ENCODE measurements around the gene PRR27. TPM values are rescaled to one million over a fixed set of nuclear protein-coding genes. Genes with fewer than 3 reads are reported as not detected.

Gene PRR27
- total RNA-seq: not detected

GRCh38 chr4:70153937-70154336, at the start of gene PRR27:
PRR27 (plus strand) TSS chr4:70154237; CDS start chr4:70154376, 139 bp downstream.
- Mint-ChIP-seq H3K27me3 (no peaks in the 10 kb centered on the region), H3K4me1 (no peaks in the 10 kb centered on the region), H3K9me3 (ENCODE audit: low read depth) (no peaks in the 10 kb centered on the region), H3K36me3 (no peaks in the 10 kb centered on the region), H3K27ac (no peak within 1 kb of the TSS), H3K4me3 (no peak within 1 kb of the TSS)
- DNase-seq (no peak), ATAC-seq (no peak)
- CTCF ChIA-PET: no interaction called here

GRCh38 chr4:70110917-70111316, 43.1 kb upstream of the PRR27 start:
- Mint-ChIP-seq H3K4me3 (no peak overlapping the region), H3K9me3 (ENCODE audit: low read depth) (peaks cover 6% of the 10 kb centered on the region), H3K27ac (no peak overlapping the region), H3K36me3 (no peaks in the 10 kb centered on the region), H3K27me3 (no peaks in the 10 kb centered on the region), H3K4me1 (no peaks in the 10 kb centered on the region)
- ATAC-seq: no peak
- CTCF ChIA-PET: no interaction called here
- DNase-seq: no peak

DNA sequence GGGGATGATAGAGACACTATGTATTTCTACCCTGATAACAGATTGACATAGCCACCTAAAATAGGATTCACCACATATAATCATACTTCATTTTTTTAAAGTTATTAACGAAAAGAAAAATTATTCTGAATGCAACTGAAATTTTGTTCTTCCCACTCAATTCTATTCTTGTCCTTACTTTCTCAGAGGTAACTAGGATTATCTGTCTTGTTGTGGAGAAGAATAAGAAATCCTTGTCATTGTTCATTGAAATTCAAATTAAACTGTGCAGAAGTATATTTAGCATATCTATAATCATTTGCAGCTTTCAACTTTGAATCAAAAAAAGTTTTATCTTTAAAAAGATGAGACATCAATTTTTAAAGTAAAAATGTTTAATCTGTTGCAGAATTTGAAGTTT, 40.4 kb upstream of the PRR27 start:
- Mint-ChIP-seq H3K4me1 (no peaks in the 10 kb centered on the region), H3K27ac (no peak overlapping the region), H3K9me3 (ENCODE audit: low read depth) (peaks cover 2% of the 10 kb centered on the region), H3K4me3 (no peak overlapping the region), H3K36me3 (no peaks in the 10 kb centered on the region), H3K27me3 (no peaks in the 10 kb centered on the region)
- CTCF ChIA-PET: no interaction called here
- no peak for DNase-seq
- ATAC-seq: no peak

DNA sequence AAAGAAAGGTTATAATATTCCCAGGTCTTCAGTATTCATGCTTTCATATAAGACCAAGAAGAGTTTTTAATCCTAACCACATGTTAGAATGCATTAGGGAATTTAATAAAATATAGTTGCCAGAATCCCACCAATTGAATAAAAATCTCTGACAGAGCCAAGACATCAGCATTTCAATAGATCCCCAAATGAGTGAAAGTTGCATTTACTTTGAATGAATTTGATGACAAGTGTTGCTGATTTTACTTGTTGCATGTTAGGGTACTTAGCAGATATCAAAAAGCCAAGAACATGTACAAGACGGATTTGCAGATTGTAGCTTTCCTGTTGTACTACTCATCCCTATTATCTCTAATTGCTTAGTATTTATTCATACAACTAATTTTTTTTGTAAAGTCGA, 39.9 kb upstream of the PRR27 start:
- no peak overlapping the region for H3K27ac Mint-ChIP-seq
- H3K36me3 Mint-ChIP-seq: no peaks in the 10 kb centered on the region
- no peak for DNase-seq
- CTCF ChIA-PET: no interaction called here
- H3K4me3 Mint-ChIP-seq: no peak overlapping the region
- no peaks in the 10 kb centered on the region for H3K4me1 Mint-ChIP-seq
- H3K27me3 Mint-ChIP-seq: no peaks in the 10 kb centered on the region
- ATAC-seq: no peak
- H3K9me3 Mint-ChIP-seq (ENCODE audit: low read depth): no peaks in the 10 kb centered on the region

DNA sequence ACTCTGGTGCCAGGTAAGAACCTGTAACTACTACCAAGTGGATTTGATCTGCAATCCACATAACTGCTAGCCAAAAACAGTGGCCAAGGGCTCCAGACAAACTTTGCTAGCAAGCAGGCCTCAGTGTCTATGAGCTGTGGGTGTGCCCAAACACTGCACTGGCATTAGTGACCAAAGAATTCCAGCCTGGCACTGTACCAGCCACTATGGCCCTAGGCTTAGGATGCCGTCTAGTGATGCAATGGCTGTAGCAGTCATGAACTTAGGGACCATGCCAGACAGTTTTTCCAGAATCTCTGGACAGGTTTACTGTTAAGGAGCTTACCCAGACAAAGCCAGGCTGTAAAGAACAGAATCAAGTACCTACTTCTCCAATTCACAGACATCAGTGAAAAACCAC, 33.7 kb upstream of the PRR27 start:
- H3K27me3 Mint-ChIP-seq: no peaks in the 10 kb centered on the region
- ATAC-seq: no peak

GRCh38 chr4:70133473-70133872, 20.6 kb upstream of the PRR27 start:
- Mint-ChIP-seq H3K9me3 (ENCODE audit: low read depth) (no peaks in the 10 kb centered on the region), H3K4me1 (no peaks in the 10 kb centered on the region), H3K27ac (no peak overlapping the region), H3K36me3 (no peaks in the 10 kb centered on the region), H3K27me3 (no peaks in the 10 kb centered on the region), H3K4me3 (no peak overlapping the region)
- no peak for DNase-seq
- no peak for ATAC-seq
- CTCF ChIA-PET: no interaction called here

More for the DNA sequence above, 33.7 kb upstream of the PRR27 start:
- CTCF ChIA-PET: no interaction called here
- no peak overlapping the region for H3K27ac Mint-ChIP-seq
- H3K4me3 Mint-ChIP-seq: no peak overlapping the region
- peaks cover 4% of the 10 kb centered on the region for H3K9me3 Mint-ChIP-seq (ENCODE audit: low read depth)
- no peaks in the 10 kb centered on the region for H3K36me3 Mint-ChIP-seq
- no peaks in the 10 kb centered on the region for H3K4me1 Mint-ChIP-seq
- no peak for DNase-seq

GRCh38 chr4:70138751-70139150, 15.3 kb upstream of the PRR27 start:
- Mint-ChIP-seq H3K4me1 (no peaks in the 10 kb centered on the region), H3K36me3 (no peaks in the 10 kb centered on the region), H3K27ac (no peak overlapping the region), H3K27me3 (no peaks in the 10 kb centered on the region), H3K9me3 (ENCODE audit: low read depth) (no peaks in the 10 kb centered on the region), H3K4me3 (no peak overlapping the region)
- ATAC-seq (no peak), DNase-seq (no peak)
- CTCF ChIA-PET: no interaction called here

GRCh38 chr4:70151271-70151670, 2.8 kb upstream of the PRR27 start:
- ATAC-seq: no peak
- CTCF ChIA-PET: no interaction called here
- DNase-seq: no peak
- no peaks in the 10 kb centered on the region for H3K9me3 Mint-ChIP-seq (ENCODE audit: low read depth)
- no peak overlapping the region for H3K4me3 Mint-ChIP-seq
- no peaks in the 10 kb centered on the region for H3K36me3 Mint-ChIP-seq
- H3K27me3 Mint-ChIP-seq: no peaks in the 10 kb centered on the region
- no peaks in the 10 kb centered on the region for H3K4me1 Mint-ChIP-seq
- no peak overlapping the region for H3K27ac Mint-ChIP-seq

DNA sequence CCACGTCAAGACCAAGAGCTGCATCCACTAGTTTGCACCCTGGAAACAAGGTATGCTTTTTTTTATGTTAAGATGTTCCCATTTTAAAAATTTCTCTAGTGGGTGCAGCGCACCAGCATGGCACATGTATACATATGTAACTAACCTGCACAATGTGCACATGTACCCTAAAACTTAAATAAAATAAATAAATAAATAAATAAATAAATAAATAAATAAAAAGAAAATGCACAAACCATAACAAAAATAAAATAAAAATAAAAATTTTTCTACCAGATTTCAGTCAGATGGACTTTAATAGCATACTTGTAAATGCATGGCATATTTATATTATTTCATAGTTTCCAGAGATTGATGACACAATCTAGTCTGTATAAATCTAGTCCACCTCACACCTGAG, 1.9 kb upstream of the PRR27 start:
- H3K27me3 Mint-ChIP-seq: no peaks in the 10 kb centered on the region
- CTCF ChIA-PET: no interaction called here
- H3K9me3 Mint-ChIP-seq (ENCODE audit: low read depth): no peaks in the 10 kb centered on the region
- H3K27ac Mint-ChIP-seq: no peak overlapping the region
- DNase-seq (no peak), ATAC-seq (no peak)
- no peaks in the 10 kb centered on the region for H3K36me3 Mint-ChIP-seq
- H3K4me3 Mint-ChIP-seq: no peak overlapping the region
- H3K4me1 Mint-ChIP-seq: no peaks in the 10 kb centered on the region

DNA sequence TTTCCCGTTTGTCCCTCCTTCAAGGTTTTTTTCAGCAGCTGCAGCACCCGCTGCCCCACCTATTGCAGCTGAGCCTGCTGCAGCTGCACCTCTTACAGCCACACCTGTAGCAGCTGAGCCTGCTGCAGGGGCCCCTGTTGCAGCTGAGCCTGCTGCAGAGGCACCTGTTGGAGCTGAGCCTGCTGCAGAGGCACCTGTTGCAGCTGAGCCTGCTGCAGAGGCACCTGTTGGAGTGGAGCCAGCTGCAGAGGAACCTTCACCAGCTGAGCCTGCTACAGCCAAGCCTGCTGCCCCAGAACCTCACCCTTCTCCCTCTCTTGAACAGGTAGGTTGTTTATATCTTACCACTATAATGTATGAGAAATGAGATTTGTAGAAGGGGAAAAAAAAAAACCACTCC, 4.5 kb downstream of the PRR27 start:
- H3K27ac Mint-ChIP-seq: no peak overlapping the region
- H3K9me3 Mint-ChIP-seq (ENCODE audit: low read depth): no peaks in the 10 kb centered on the region
- CTCF ChIA-PET: no interaction called here
- DNase-seq (no peak), ATAC-seq (no peak)
- no peaks in the 10 kb centered on the region for H3K4me1 Mint-ChIP-seq
- no peaks in the 10 kb centered on the region for H3K27me3 Mint-ChIP-seq
- no peaks in the 10 kb centered on the region for H3K36me3 Mint-ChIP-seq
- H3K4me3 Mint-ChIP-seq: no peak overlapping the region

DNA sequence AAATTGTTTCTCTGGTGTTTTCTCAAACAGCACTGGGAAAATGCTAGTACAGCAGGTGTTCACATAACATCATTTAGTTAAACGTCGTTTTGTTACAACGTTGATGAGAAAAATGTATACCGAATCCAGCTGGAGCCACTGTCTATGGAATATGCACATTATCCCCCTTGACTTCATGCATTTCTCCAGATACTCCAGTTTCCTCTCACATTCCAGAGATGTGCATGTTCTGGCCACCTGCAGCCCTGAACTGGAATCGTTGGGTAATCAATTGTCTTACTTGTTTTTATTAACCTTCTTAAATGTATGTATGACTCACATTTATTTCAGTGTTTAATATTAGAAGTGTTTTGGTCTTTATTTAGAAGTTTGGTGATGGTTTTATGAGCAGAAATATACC, 23.1 kb downstream of the PRR27 start:
- CTCF ChIA-PET: no interaction called here
- no peaks in the 10 kb centered on the region for H3K27me3 Mint-ChIP-seq
- DNase-seq: no peak

GRCh38 chr4:70178075-70178660, 24.1 kb downstream of the PRR27 start:
- ATAC-seq (no peak), DNase-seq (no peak)
- no peak overlapping the region for H3K27ac Mint-ChIP-seq
- CTCF ChIA-PET: no interaction called here
- H3K4me3 Mint-ChIP-seq: no peak overlapping the region
- no peaks in the 10 kb centered on the region for H3K4me1 Mint-ChIP-seq
- no peaks in the 10 kb centered on the region for H3K27me3 Mint-ChIP-seq
- no peaks in the 10 kb centered on the region for H3K36me3 Mint-ChIP-seq
- H3K9me3 Mint-ChIP-seq (ENCODE audit: low read depth): peaks cover 2% of the 10 kb centered on the region

More for the DNA sequence above, 23.1 kb downstream of the PRR27 start:
- H3K4me1 Mint-ChIP-seq: no peaks in the 10 kb centered on the region
- H3K36me3 Mint-ChIP-seq: no peaks in the 10 kb centered on the region
- H3K27ac Mint-ChIP-seq: no peak overlapping the region
- no peak overlapping the region for H3K4me3 Mint-ChIP-seq
- no peak for ATAC-seq
- peaks cover 2% of the 10 kb centered on the region for H3K9me3 Mint-ChIP-seq (ENCODE audit: low read depth)

DNA sequence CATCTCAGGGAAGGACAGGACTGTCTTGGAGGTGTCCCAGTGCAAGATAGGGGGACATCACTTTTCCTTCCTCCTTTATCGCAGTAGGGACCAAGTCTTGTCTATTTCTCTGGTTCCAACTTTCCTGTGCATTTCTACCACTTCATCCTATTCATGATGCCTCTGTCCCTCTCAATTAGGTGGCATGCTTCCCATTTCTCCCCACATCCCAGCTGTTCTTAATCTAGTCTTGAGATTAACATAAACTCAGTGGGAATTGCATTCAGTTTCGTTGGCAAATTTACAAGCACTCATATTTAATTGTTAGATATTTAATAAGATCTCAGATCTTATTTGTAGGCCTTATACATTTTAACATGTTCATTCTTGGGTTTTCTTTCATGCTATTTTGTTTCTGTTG, 25.8 kb downstream of the PRR27 start:
- ATAC-seq (no peak), DNase-seq (no peak)
- Mint-ChIP-seq H3K27ac (no peak overlapping the region), H3K4me3 (no peak overlapping the region), H3K4me1 (no peaks in the 10 kb centered on the region), H3K36me3 (no peaks in the 10 kb centered on the region), H3K27me3 (no peaks in the 10 kb centered on the region), H3K9me3 (ENCODE audit: low read depth) (peaks cover 2% of the 10 kb centered on the region)
- CTCF ChIA-PET: no interaction called here

DNA sequence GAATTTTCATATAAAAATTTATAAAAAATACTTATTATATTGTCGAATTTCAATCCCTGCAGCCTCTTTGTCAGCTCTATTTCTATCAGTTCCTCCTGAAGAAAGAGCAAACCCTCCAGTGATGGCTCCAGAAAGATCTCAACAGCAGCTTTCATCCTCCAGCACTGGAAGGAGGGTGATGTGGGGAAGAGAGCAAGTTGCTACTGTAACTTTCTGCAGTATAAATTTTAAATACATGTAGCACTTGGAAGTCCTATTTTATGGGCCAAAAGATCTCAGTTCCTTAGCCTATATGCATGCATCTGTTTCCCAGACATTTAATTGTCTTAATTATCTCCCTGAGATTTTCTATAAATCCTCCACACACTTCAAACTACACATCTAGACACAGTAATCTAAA, 27.8 kb downstream of the PRR27 start:
- no peak for ATAC-seq
- CTCF ChIA-PET: no interaction called here
- Mint-ChIP-seq H3K9me3 (ENCODE audit: low read depth) (peaks cover 2% of the 10 kb centered on the region), H3K27me3 (no peaks in the 10 kb centered on the region), H3K4me3 (no peak overlapping the region), H3K27ac (no peak overlapping the region), H3K36me3 (no peaks in the 10 kb centered on the region), H3K4me1 (no peaks in the 10 kb centered on the region)
- no peak for DNase-seq

Data from activated CD8-positive, alpha-beta memory T cell treated with anti-CD3 and anti-CD28 coated beads, Interleukin-2, amount 10 ng/mL, durations not matched to agents 7 days and 5 days (primary cell).